HG03442 (cell line): ENCODE results near the gene DIP2A.

Experiments
- ATAC-seq: cut with Tn5 transposase; IDR thresholded peaks from one replicate; pipeline ENCODE4 v1.9.1; 2021; ENCODE audit warnings: mild to moderate bottlenecking, moderate library complexity; ENCODE audit not compliant: unreplicated experiment

DIP2A gene

GRCh38 chr21:46610018-46610701 lies 151.5 kb downstream of the DIP2A start:
- no peak for ATAC-seq

GRCh38 chr21:46613391-46613790 lies 154.7 kb downstream of the DIP2A start:
- no peak for ATAC-seq

GRCh38 chr21:46616050-46616449 lies 157.4 kb downstream of the DIP2A start:
- no peak for ATAC-seq

- no peak for ATAC-seq
These were observed 158.0 kb downstream of the DIP2A start for GRCh38 chr21:46616656-46617055.

GRCh38 chr21:46617267-46618051 lies 158.8 kb downstream of the DIP2A start:
- no peak for ATAC-seq

GRCh38 chr21:46618738-46619379 lies 160.2 kb downstream of the DIP2A start:
- ATAC-seq: no peak
